ES-I3 (cell line): ENCODE results near the gene RPH3AL.

Experiments
- H3K36me3 ChIP-seq: 2 replicates; pipeline ENCODE4 v1.6.1; 2013; ENCODE audit warnings: mild to moderate bottlenecking, low read length, control low read depth, moderate library complexity; ENCODE audit not compliant: insufficient read depth
- H3K4me1 ChIP-seq: 2 replicates; pipeline ENCODE4 v1.6.1; 2013; ENCODE audit warnings: mild to moderate bottlenecking, control low read depth, low read length; ENCODE audit not compliant: insufficient read depth
- H3K9ac ChIP-seq: 2 replicates; pipeline ENCODE4 v1.6.1; 2013; ENCODE audit warnings: low read depth, mild to moderate bottlenecking, low read length, moderate library complexity
- H3K9me3 ChIP-seq: 2 replicates; pipeline ENCODE4 v1.6.1; 2013; ENCODE audit warnings: mild to moderate bottlenecking, low read length, moderate library complexity; ENCODE audit not compliant: control insufficient read depth, insufficient read depth

The RPH3AL gene

DNA sequence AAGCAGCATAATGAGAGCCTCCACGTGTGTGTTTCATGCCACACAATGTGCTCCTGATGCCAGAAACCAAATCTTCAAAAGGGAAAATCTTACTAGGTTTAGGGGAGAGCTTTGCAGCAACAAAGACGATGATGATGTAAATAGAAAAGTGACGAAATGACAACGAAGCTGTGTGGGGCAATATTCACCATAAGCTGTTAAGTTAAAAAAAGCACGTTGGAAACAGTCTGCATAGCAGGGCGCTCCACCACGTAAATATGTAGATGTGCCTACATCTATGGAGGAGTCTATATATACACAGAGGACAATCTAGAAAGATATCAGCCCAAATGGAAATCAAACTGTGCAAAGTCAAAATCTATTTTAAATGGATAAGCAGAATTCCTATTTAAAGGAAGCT, 61.0 kb downstream of the RPH3AL start:
- H3K9me3 ChIP-seq: no peaks in the 10 kb centered on the region
- H3K9ac ChIP-seq: no peak overlapping the region
- H3K4me1 ChIP-seq: no peaks in the 10 kb centered on the region
- no peaks in the 10 kb centered on the region for H3K36me3 ChIP-seq

DNA sequence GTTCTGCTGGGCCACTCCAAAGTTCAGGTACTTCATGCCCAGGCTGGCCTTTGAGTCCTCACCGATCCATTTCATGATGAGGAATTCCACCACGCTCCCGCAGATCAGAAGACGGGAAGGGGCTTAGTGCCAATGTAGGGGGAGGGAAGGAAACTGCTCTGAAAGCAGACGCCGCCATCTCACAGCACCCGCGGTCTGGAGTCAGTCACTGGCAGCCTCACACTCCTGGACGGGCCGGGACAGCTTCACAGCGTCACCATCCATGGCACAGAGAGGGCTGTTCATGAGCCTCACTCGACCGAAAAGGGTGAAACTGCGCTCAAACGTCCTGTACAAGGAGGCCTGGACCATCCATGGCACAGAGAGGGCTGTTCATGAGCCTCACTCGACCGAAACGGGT, 62.0 kb downstream of the RPH3AL start:
- no peaks in the 10 kb centered on the region for H3K36me3 ChIP-seq
- no peaks in the 10 kb centered on the region for H3K9me3 ChIP-seq
- no peaks in the 10 kb centered on the region for H3K4me1 ChIP-seq
- no peak overlapping the region for H3K9ac ChIP-seq

DNA sequence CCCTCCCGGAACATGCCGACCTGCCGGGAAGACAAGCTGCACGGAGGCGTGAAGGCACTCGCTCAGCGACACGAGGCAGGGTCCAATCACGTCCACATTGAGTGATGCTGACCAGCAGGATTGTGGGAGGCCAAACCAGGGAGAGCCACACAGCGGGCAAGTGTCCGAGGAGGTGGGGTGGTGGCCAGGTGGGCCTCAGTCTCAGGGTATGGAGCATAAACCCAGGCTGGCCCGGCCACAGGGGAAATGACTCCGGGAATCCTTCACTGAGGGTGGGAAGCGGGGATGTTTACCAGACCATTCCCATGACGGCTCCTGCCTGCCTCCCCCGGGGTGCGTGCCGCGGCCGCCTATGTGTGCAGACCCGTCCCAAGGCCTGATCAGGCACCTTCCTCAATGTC, 62.5 kb downstream of the RPH3AL start:
- no peaks in the 10 kb centered on the region for H3K4me1 ChIP-seq
- no peak overlapping the region for H3K9ac ChIP-seq
- no peaks in the 10 kb centered on the region for H3K36me3 ChIP-seq
- no peaks in the 10 kb centered on the region for H3K9me3 ChIP-seq

DNA sequence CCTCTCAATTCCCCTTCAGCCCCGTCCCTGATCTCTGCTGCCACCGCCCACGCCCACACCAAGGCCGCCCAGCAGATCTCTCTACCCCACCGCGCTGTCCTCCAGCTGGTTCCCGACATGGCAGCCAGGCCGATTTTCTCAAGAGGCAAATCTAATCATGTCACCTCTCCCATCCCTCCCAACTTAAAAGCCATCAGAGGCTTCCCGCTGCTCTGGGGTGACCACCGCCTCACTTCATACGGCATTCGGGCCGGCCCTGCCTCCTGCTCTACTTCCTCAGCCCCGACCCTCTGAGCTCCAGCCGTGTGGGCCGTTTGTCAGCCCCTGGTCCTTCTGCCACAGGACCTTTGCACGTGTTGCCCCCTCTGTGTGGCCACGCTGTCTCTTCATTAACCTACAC, 63.2 kb downstream of the RPH3AL start:
- no peak overlapping the region for H3K9ac ChIP-seq
- H3K4me1 ChIP-seq: no peaks in the 10 kb centered on the region
- no peaks in the 10 kb centered on the region for H3K9me3 ChIP-seq
- H3K36me3 ChIP-seq: no peaks in the 10 kb centered on the region

DNA sequence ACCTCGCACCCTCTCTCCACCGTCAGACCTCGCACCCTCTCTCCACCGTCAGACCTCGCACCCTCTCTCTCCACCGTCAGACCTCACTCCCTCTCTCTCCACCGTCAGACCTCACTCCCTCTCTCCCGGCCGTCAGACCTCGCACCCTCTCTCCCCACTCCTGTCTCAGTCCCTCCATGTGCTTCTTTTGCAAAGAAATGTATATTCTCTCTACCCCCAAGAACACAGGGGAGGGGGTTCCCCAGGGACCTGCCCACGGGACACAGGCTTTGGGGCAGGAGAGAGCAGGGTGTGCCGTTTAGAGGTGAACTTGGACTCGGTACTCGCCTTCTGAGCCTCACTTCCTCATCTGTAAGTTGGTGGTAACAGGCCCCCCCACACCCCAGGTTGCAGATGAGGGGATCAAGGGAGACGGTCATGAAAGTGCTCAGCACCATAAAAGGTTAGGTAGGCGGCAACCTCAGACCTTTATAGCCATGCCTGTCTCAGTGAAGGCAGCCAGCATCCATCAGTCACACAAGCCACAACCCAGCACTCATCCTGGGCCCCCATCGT, 63.7 kb downstream of the RPH3AL start:
- Histone ChIP-seq H3K4me1 (no peaks in the 10 kb centered on the region), H3K36me3 (no peaks in the 10 kb centered on the region), H3K9ac (no peak overlapping the region), H3K9me3 (no peaks in the 10 kb centered on the region)

DNA sequence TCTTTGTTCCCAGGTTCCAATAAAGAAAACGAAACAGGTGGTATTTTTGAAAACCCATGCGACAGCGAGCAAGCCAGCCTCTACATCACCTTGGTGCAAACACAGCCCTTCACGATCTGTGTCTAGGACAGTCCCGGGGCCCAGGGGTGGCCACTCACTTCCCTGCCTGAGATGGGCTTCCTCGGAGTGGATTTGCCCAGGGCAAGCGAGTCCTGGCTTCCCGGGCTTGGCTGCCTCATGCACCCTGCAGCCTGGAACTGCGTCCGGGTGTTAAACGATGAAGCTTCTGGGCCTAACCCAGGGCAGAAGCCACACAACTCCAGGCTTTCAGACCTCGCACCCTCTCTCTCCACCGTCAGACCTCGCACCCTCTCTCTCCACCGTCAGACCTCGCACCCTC, 66.0 kb downstream of the RPH3AL start:
- no peaks in the 10 kb centered on the region for H3K36me3 ChIP-seq
- H3K4me1 ChIP-seq: no peaks in the 10 kb centered on the region
- no peaks in the 10 kb centered on the region for H3K9me3 ChIP-seq
- no peak overlapping the region for H3K9ac ChIP-seq

DNA sequence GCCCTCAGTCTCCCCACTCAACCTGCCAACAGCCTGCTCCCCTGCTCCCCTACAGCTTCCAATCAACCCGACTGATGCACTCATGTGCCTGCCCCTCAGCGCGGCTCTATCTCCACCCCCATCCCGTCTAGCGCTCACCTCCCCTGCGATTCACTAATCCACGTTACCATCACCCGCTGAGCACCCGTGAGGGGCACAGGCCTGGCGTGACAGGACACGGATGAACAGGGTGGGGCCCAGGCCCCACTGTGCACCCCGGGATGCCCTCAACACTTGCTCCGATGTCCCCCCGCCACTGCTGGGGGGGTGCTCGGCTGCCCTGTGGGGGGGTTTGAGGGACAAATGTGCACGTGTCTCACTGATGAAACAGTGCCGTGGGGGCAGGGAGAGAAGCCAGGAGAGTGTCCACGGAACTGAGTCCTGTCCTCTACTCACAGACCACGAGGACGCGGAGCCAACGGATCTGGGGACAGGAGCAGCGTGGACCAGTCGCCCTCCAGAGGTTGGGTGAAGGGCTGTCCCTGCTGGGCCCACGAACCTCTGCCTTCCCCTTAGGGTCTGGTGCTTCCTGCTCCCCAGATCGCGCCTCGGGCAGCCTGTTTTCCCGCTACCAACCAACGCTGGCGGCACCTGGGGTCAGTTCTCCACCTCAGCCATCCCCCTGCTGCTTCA, 66.7 kb downstream of the RPH3AL start:
- no peaks in the 10 kb centered on the region for H3K36me3 ChIP-seq
- no peaks in the 10 kb centered on the region for H3K4me1 ChIP-seq
- no peak overlapping the region for H3K9ac ChIP-seq
- H3K9me3 ChIP-seq: no peaks in the 10 kb centered on the region

DNA sequence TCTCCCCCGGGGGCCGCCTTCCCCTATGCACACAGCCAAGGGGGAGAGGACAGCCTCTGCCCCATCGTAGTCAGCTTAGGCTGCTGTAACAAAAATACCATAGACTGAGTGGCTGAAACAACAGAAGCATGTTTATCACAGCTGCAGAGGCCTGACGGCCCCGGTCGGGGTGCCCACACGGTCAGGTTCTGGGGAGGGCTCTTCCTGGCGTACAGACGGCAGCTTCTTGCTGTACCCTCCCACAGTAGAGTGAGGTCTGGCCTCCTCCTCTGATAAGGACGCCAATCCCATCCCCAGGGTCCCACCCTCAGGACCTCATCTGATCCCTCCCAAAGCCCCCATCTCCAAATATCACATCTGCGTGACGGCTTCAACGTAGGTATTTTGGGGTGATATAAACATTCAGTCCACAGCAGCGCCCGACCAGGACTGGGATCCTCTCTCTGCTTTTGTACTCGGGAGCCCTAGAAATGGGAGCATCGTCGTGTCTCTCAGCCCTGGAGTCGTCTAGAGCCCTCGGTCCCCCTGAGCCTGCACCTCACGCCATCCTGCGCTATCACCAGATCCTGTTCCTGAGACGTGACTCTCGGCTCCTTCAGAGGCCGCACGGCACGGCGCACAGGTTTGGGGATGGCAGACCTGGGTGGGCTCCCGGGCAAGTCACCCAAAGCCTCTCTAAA, 67.8 kb downstream of the RPH3AL start:
- Histone ChIP-seq H3K36me3 (no peaks in the 10 kb centered on the region), H3K9ac (no peak overlapping the region), H3K4me1 (no peaks in the 10 kb centered on the region), H3K9me3 (no peaks in the 10 kb centered on the region)

DNA sequence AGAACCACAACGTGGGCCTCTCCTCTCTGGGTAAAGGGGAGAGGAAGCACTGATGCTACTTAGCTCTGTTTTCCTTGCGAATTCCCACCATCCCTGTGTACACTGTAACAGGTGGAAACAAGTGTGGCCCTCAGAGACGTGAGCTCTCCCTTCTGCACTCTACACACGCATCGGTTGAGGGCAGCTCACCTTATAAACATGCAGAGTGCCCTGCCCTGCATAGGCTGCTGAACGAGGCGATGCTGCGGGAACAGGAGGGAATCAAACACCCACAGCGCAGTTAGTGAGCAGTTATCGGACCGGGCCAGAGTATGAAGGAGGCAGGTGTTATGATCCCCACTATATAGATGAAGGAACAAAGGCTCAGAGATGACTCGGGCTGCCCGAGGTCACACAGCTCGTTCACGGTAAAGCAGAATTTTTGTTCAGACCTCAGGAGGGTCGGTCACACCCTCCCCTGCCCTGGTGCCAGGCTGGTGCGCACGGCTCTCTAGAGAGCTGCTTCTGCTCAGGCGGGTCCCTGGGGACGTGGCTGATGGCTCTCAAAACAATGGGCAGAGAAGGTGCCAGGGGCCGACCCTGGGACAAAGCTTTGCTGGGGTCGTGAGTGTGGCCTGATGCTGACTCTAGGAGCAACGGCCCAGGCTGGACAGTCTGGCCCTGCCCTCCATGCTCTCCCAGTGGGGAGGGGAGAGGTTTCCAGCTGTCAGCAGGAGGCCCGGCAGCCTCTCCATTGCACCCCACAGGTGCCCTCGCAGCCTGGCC, 68.5 kb downstream of the RPH3AL start:
- Histone ChIP-seq H3K36me3 (no peaks in the 10 kb centered on the region), H3K4me1 (no peaks in the 10 kb centered on the region), H3K9me3 (no peaks in the 10 kb centered on the region), H3K9ac (no peak overlapping the region)

DNA sequence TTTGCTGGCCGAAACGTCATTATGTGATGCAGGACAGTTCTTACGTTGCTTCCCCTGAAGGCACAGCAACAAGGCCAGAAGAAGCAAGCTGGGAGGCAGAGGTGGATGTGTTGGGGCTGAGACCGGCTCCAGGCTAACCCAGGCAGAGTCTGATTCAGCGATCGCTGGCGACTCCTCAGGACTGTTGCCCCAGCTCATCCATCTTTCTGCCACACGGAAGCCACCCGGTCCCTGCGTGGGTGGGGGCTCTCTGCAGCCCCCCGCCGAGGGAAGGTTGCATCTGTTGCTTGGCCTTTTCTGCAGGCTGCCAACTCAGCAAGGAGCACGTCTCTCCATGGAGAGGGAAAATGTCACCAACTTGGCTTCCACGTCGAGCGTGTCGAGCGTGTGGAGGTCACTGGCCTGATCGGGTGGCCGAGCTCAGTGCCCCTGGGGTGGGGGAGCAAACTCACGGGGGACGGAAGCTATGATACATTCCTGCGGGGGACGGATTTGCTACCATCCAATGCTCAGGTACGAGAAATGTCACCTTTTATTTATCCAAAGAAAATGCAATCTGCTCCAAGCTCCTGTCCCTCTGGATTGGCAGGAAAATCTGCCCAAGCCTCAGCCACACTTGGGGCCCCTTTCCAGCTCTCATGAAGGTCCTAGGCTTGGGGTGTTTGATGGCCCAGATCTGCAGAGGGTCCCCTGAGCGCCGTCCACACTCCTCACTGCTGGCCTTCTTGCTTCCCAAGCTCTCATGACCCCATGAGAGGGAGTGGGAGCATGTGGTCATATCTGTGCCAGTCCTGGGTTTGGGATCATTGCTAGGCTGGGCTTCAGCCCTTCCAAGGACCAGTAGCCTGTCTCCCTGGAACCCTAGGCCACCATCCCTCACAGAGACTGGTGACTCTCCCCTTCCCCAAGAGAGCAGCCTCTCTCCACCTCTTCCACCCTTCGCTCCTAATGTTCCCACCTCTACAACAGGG, 69.4 kb downstream of the RPH3AL start:
- Histone ChIP-seq H3K9me3 (peaks cover 3% of the 10 kb centered on the region; the same call in 1 of the 2 replicates), H3K36me3 (no peaks in the 10 kb centered on the region), H3K9ac (no peak overlapping the region), H3K4me1 (no peaks in the 10 kb centered on the region)

DNA sequence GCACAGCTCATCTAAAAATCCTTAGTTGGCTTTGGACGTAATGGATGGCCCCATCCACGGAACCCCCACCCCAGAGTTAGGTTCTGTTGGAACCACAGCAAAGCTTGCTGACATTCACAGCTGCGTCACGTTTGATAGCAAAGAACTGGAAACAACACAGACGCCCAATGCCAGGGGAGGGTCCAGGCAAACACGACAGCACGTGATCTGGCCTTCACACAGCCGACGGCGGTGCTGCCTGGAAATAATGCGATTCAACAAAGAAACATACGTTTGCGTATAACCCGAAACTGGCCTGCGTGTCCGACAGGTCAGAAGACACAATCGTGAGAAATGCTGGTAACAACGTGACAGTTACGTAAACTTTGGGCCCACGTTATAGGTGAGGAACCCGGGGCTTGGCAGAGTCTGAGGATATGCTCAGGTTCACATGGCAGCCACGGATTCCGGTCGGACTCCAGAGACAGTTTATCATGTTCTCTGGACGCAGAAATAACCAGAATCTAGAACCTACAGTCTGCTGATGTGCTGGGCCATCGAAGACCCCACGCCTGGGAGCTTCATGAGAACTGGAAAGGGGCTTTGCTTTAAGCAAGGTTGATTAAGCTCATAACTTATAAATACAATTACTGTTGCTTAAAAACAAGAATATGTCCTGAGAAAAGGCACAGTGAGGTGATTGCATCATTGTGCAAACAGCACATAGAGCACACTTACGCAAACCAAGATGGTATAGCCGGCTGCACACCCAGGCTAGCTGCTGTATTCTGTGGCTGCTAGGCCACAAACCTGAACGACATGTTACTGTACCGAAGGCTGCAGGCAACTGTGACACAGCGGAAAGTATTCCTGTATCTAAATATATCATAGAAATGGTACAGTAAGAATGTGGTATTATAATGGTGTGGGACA, 70.4 kb downstream of the RPH3AL start:
- no peak overlapping the region for H3K9ac ChIP-seq
- no peaks in the 10 kb centered on the region for H3K4me1 ChIP-seq
- peaks cover 3% of the 10 kb centered on the region; the same call in 1 of the 2 replicates for H3K9me3 ChIP-seq
- no peaks in the 10 kb centered on the region for H3K36me3 ChIP-seq

DNA sequence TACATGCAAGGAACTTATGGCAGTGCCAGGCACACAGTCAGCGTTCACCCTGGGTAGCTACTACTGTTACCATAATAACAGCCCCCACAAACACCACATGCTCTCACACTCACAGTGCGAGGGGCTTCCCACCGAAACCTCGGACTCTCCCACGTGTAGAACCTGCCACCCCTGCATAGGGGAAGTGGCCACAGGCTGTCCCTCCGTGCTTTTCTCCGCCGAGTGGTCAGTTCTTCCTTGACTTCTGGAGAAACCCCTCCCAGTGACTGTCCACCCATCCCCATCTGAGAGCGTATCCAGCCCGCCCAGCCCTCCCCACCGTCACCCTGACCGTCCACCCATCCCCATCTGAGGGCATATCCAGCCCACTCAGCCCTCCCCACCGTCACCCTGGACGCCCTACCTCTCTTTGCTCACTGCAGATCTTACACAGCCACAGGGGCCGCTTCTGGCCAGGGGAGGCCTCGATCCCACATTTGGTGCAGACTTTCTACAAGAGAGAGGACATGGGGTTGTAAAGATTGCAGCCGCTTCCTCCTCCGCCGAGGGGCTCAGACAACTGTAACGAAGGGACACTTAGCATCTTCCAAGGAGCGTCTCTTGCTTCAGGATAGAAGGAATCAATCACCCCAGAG, 71.1 kb downstream of the RPH3AL start:
- no peaks in the 10 kb centered on the region for H3K36me3 ChIP-seq
- H3K9me3 ChIP-seq: peaks cover 3% of the 10 kb centered on the region; the same call in 1 of the 2 replicates
- H3K4me1 ChIP-seq: no peaks in the 10 kb centered on the region
- H3K9ac ChIP-seq: no peak overlapping the region

DNA sequence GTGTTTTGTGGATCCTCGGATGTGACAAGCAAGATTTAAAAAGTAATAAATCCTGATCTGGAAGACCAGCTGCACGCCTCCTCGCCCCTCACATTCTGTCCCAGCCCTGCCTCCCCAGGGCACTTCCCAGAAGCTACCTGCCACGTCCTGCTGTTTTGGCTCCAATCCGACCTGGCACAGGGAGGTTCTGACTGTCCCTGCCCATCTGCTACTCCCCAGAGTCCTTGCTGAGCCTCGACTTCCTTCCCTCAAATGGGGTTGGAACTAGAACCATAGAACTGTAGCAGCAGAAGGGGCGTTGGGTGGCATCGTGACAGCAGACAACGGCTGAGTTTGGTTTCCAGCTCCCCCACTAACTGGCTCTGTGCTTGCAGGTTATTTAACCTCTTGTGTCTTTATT, 71.7 kb downstream of the RPH3AL start:
- peaks cover 3% of the 10 kb centered on the region; the same call in 1 of the 2 replicates for H3K9me3 ChIP-seq
- H3K4me1 ChIP-seq: no peaks in the 10 kb centered on the region
- H3K9ac ChIP-seq: no peak overlapping the region

More for the DNA sequence above, 71.7 kb downstream of the RPH3AL start:
- no peaks in the 10 kb centered on the region for H3K36me3 ChIP-seq
